GM23338 (cell line): ENCODE measurements around the gene ZNF354C. TPM values are rescaled to one million over a fixed set of nuclear protein-coding genes. Genes with fewer than 3 reads are reported as not detected.

Experiments
- ATAC-seq: fragments of 200-7000 bp; cut with Tn5 transposase; 3 replicates; pipeline ENCODE4 v1.9.1; 2020
- DNase-seq: peaks from one replicate; pipeline ENCODE4 v3.0.0-alpha.2; 2015; ENCODE audit warnings: low spot score
- H2AFZ ChIP-seq: fragments of 200-600 bp; sonication (generic); 2 replicates; pipeline ENCODE4 v1.8.0; 2016; ENCODE audit warnings: antibody characterized with exemption, mild to moderate bottlenecking, moderate library complexity
- H3F3A ChIP-seq: fragments of 200-600 bp; sonication (generic); replicated peaks from 2 replicates; pipeline ENCODE4 v1.8.0; 2017; ENCODE audit warnings: antibody characterized with exemption, mixed run types, low read depth
- H3K27ac ChIP-seq: fragments of 200-600 bp; sonication (generic); 2 replicates; pipeline ENCODE4 v1.6.1; 2016; ENCODE audit warnings: low read depth
- H3K27me3 ChIP-seq: fragments of 200-600 bp; sonication (generic); 2 replicates; pipeline ENCODE4 v1.8.0; 2016; ENCODE audit warnings: mild to moderate bottlenecking, mixed run types, moderate library complexity; ENCODE audit not compliant: insufficient read depth
- H3K36me3 ChIP-seq: fragments of 200-600 bp; sonication (generic); 2 replicates; pipeline ENCODE4 v1.8.0; 2016; ENCODE audit warnings: mild to moderate bottlenecking; ENCODE audit not compliant: insufficient read depth
- H3K4me1 ChIP-seq: fragments of 200-600 bp; sonication (generic); 2 replicates; pipeline ENCODE4 v1.8.0; 2016; ENCODE audit warnings: mild to moderate bottlenecking, moderate library complexity; ENCODE audit not compliant: insufficient read depth
- H3K4me2 ChIP-seq: fragments of 200-600 bp; sonication (generic); 2 replicates; pipeline ENCODE4 v1.7.1; 2017; ENCODE audit warnings: mixed run types
- H3K4me3 ChIP-seq: fragments of 200-600 bp; sonication (generic); 2 replicates; pipeline ENCODE4 v1.6.1; 2016; ENCODE audit warnings: mixed run types
- H3K79me2 ChIP-seq: fragments of 200-600 bp; sonication (generic); replicated peaks from 2 replicates; pipeline ENCODE4 v1.8.0; 2017; ENCODE audit warnings: mild to moderate bottlenecking; ENCODE audit not compliant: insufficient read depth
- H3K9me2 ChIP-seq: fragments of 200-600 bp; sonication (generic); 2 replicates; pipeline ENCODE4 v1.8.0; 2017; ENCODE audit not compliant: insufficient read depth
- H4K20me1 ChIP-seq: fragments of 200-600 bp; sonication (generic); replicated peaks from 2 replicates; pipeline ENCODE4 v1.8.0; 2017; ENCODE audit warnings: mild to moderate bottlenecking; ENCODE audit not compliant: insufficient read depth
- H3K27ac Mint-ChIP-seq: 2 replicates; pipeline ENCODE4 v1.8.0; 2020; ENCODE audit warnings: inconsistent platforms, mild to moderate bottlenecking, moderate library complexity, mixed read lengths
- H3K27me3 Mint-ChIP-seq: 3 replicates; pipeline ENCODE4 v1.8.0; 2022; ENCODE audit warnings: low read depth, mild to moderate bottlenecking, moderate library complexity, mixed read lengths, inconsistent platforms; ENCODE audit not compliant: insufficient read depth, poor library complexity
- H3K36me3 Mint-ChIP-seq: 3 replicates; pipeline ENCODE4 v1.8.0; 2021; ENCODE audit warnings: low read depth, mild to moderate bottlenecking, inconsistent platforms, moderate library complexity, mixed read lengths
- H3K4me1 Mint-ChIP-seq: 3 replicates; pipeline ENCODE4 v1.8.0; 2020; ENCODE audit warnings: mild to moderate bottlenecking, inconsistent platforms, mixed read lengths
- H3K4me3 Mint-ChIP-seq: 3 replicates; pipeline ENCODE4 v1.8.0; 2021; ENCODE audit warnings: moderate library complexity, mild to moderate bottlenecking, inconsistent platforms, mixed read lengths
- H3K9me3 Mint-ChIP-seq: 3 replicates; pipeline ENCODE4 v1.8.0; 2020; ENCODE audit warnings: moderate library complexity, mild to moderate bottlenecking, inconsistent platforms, mixed read lengths
- CREB1 ChIP-seq: fragments of 250-450 bp; sonication (Bioruptor Pico); IDR thresholded peaks from 2 replicates; pipeline ENCODE4 v1.5.0; 2020; ENCODE audit warnings: low read depth, mild to moderate bottlenecking, moderate library complexity
- CTCF ChIP-seq, 2 experiments: fragments of 200-600 bp in 1 of 2; sonication (generic) in 1 of 2; conservative IDR thresholded peaks; 2 replicates each; pipeline versions ENCODE4 v1.5.1 to v1.6.1; 2016 to 2017; ENCODE audit warnings: antibody characterized with exemption in 2 of 2, low read depth in 2 of 2, mild to moderate bottlenecking in 2 of 2, moderate library complexity in 1 of 2
- EZH2 ChIP-seq: fragments of 200-600 bp; sonication (generic); IDR thresholded peaks from one replicate; pipeline ENCODE4 v1.8.0; 2017; ENCODE audit warnings: antibody characterized with exemption, mild to moderate bottlenecking, low read depth; ENCODE audit not compliant: unreplicated experiment
- NANOG ChIP-seq: IDR thresholded peaks from 2 replicates; pipeline ENCODE4 v1.6.1; 2016; ENCODE audit warnings: antibody characterized with exemption, borderline replicate concordance
- REST ChIP-seq: IDR thresholded peaks from one replicate; pipeline ENCODE4 v1.6.1; 2018; ENCODE audit warnings: antibody characterized with exemption; ENCODE audit not compliant: unreplicated experiment
- STAT1 ChIP-seq: IDR thresholded peaks from one replicate; pipeline ENCODE4 v1.6.1; 2016; ENCODE audit warnings: antibody characterized with exemption; ENCODE audit not compliant: unreplicated experiment
- ZNF114 ChIP-seq: fragments of 250-450 bp; sonication (Bioruptor Pico); IDR thresholded peaks from 2 replicates; pipeline ENCODE4 v1.5.0; 2020; ENCODE audit warnings: mild to moderate bottlenecking, moderate library complexity
- polyA plus RNA-seq: library from polyadenylated mRNA; unstranded; fragments of >200 nt; fragmentation: Nextera tagmentation; extraction: Ambion mirVana; gene quantifications from 2 replicates; pipeline ENCODE4 v1.2.1, GENCODE V29; 2016
- total RNA-seq: library from RNA; depleted of rRNA; stranded (reverse); fragments of >200 nt; shearing (Covaris generic); gene quantifications from 2 replicates; pipeline ENCODE4 v1.2.3, GENCODE V29; 2014

The ZNF354C gene
- total and polyA plus RNA-seq, 2 experiments from 2014 or later = 1.6 to 11.3 TPM

- TF ChIP-seq REST (no peak), NANOG (no peak), EZH2 (no peak), STAT1 (no peak), CREB1 (CRISPR knock-in tag) (no peak), ZNF114 (CRISPR knock-in tag) (no peak)
These were observed 852 bp downstream of the ZNF354C start (continued) for GRCh38 chr5:179061025-179061424.

- H3K27ac Mint-ChIP-seq = no peak overlapping the region
These were observed 5.5 kb downstream of the ZNF354C start for GRCh38 chr5:179065703-179066102.

More at GRCh38 chr5:179065703-179066102, 5.5 kb downstream of the ZNF354C start:
- Mint-ChIP-seq H3K36me3 (peaks cover 92% of the 10 kb centered on the region), H3K27me3 (peaks cover 3% of the 10 kb centered on the region), H3K4me3 (no peak overlapping the region), H3K9me3 (peaks cover 87% of the 10 kb centered on the region), H3K4me1 (no peaks in the 10 kb centered on the region)
- no peaks in the 10 kb centered on the region; the same call in 1 of the 2 replicates for H3K36me3 ChIP-seq
- H2AFZ ChIP-seq = no peak overlapping the region
- peak; percentile 20 for DNase-seq
- no peaks in the 10 kb centered on the region for H3K79me2 ChIP-seq
- H3K4me1 ChIP-seq = no peaks in the 10 kb centered on the region; the same call in 1 of the 2 replicates
- peaks cover 6% of the 10 kb centered on the region; the same call in 1 of the 2 replicates for H3K27me3 ChIP-seq
- no peak overlapping the region for H3K4me2 ChIP-seq
- H3K9me2 ChIP-seq = no peaks in the 10 kb centered on the region
- no peak overlapping the region for H3K4me3 ChIP-seq
- H3K27ac ChIP-seq = no peak overlapping the region
- no peaks in the 10 kb centered on the region for H3F3A ChIP-seq
- no peak for ATAC-seq
- H4K20me1 ChIP-seq = no peaks in the 10 kb centered on the region
- TF ChIP-seq ZNF114 (CRISPR knock-in tag) (no peak), STAT1 (no peak), NANOG (no peak), CTCF (conservative IDR thresholded peaks at IDR 0.05; ENCODE audit: low read depth in 2 of 2) (peak in 1 of 2 experiments; percentile 42; a peak in 2 of 4 replicates)
